ENCODE results near the gene GPAM.
"Not testable (repeated sequence)": the region's sequence is repeated elsewhere in the genome, so short reads cannot be mapped to it uniquely, and the experiment has no call there.

The GPAM gene, protein sequence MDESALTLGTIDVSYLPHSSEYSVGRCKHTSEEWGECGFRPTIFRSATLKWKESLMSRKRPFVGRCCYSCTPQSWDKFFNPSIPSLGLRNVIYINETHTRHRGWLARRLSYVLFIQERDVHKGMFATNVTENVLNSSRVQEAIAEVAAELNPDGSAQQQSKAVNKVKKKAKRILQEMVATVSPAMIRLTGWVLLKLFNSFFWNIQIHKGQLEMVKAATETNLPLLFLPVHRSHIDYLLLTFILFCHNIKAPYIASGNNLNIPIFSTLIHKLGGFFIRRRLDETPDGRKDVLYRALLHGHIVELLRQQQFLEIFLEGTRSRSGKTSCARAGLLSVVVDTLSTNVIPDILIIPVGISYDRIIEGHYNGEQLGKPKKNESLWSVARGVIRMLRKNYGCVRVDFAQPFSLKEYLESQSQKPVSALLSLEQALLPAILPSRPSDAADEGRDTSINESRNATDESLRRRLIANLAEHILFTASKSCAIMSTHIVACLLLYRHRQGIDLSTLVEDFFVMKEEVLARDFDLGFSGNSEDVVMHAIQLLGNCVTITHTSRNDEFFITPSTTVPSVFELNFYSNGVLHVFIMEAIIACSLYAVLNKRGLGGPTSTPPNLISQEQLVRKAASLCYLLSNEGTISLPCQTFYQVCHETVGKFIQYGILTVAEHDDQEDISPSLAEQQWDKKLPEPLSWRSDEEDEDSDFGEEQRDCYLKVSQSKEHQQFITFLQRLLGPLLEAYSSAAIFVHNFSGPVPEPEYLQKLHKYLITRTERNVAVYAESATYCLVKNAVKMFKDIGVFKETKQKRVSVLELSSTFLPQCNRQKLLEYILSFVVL

DNA sequence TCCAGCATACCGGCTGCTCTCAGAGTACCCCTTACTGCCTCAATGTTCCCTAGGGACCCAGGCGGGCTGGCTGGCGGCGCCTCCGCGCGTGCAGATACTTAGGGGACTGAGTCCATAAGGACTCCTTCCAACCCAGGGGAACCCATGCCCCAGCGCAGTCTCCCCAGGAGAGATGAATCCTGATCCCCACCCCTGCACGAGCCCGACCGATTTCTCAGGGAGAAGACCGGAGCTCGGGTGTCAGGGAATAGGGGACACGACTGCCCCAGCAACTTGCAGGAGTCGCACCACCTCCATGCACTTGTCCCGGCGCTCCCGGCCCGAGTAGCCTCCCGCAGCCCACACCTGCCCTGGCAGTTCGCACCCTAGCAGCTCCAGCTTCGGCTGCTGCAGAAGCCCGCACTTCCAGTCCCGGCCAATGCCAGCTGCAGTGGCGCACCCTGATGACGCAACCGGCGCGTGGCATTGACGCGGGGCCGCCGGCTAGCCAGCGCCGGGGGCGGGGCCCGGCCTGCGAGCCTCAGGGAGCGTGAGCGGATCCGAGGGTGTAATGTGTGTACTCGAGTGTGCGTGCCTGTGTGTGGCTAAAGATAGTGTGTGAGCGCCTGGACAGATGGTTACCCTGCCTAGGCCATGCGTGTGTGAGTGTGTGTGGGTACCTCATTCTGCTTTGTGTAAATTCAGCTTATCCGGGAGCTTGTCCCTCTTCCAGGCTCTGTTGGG, at the start of gene GPAM:
GPAM (minus strand) TSS at position 437 of the 723 bp plus-strand sequence. CDS start 1,981 bp downstream, outside the sequence.
- DNase-seq (ENCODE audit: low spot score), result peak; percentile 84

DNA sequence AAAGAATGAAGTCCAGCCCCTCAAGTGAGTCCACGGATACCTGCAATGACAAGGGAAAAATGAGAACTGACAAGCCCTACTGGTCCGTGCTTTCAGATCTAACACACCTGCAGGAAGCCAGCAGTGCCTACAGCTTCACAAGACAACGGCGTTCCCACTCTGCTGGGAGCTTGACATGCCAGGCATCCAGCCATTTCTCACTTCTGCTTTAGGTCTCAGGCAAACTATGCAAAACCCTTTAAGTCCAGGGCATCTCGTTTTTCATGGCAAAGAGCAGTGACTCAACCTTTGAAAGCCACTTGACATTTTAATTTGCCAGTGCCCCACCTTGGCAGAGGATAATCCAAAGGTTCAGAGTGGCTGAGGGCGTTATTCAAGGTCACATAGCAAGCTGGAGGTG, 49.1 kb upstream of the GPAM start:
- DNase-seq (ENCODE audit: low spot score), result no peak

DNA sequence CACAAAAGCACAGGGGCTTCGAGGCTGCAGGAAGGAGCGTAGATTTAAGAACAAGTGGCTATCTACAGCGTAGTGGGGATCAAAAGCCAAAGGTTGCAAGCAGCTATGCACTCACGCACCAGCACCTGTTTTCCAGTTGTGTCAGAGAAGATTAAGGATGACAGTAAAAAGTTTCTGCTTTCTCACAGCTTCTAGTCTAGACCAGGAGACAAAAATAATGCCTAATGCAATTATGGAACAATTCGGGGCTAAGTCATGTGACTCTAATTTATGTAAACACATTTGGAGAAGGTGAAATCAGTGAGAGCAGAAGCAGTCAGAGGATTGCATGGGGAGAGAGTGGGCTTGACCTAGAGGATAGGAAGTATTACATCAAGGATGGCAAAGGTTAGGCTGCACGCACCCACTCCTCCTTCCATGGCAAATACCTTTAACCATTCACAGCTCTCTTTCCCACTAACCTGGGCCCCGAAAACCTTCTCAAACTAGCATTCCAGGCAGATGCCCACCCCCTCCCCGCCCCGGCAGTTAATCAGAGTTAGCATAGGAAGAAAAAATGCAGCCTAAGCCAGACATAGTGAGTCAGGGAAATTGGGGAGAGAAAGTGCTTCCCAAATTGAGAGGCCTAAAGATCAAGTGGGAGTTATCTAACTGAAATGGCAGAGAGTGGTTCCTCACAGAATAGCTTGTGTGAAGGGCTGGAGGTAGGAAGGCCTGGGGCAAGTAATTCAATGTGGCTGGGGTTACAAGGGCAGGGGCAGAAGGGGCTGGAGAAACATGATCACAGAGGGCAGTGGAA, 48.2 kb upstream of the GPAM start:
- no peak for DNase-seq (ENCODE audit: low spot score)

DNA sequence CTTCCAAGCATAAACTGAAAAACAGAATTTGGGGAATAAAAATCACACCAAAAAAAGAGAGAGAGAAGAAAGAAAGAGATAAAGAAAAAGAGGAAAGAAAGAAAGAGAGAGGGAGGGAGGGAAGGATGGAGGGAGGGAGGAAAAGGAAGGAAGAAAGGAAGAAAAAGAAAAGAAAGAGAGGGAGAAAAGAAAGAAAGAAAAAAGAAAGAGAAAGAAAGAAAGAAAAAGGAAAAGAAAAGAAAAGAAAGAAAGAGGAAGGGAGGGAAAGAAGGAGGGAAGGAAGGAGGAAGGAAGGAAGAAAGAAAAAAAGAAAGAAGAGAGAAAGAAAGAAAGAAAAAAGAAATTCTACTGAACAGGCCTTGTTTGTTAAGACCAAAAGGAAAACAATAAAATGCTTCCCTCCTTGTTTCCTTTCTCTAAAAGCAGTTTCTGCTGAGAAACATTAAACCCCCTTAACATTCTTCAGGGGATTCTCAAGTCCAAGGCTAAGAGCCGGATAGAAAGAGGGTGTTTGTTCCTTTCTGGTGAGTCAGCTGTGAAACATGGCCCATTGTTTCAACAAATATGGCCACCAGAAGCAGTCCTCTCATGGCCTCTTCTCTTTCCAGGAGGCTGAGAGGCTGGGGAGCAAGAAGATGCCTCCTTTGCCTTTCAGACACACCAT, 46.9 kb upstream of the GPAM start:
- no peak for DNase-seq (ENCODE audit: low spot score)

DNA sequence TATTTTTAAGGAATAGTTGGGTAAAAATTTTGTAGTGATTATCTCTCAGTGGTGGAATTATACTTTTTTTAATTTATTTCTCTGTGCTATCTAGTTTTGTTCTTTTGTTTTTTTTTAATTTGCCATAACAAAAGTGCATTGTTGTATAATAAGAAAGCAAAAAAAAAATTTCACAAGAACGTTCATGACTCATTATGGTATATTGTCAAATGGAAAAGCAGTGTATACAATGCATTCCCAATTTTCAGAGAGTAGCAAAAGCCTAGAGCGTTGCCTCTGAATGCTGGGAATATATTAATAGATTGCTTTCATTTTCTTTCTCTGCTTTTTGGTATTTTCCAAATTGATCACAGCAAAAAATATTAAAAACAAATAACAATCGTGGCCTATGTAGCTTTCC, 46.3 kb upstream of the GPAM start:
- no peak for DNase-seq (ENCODE audit: low spot score)

DNA sequence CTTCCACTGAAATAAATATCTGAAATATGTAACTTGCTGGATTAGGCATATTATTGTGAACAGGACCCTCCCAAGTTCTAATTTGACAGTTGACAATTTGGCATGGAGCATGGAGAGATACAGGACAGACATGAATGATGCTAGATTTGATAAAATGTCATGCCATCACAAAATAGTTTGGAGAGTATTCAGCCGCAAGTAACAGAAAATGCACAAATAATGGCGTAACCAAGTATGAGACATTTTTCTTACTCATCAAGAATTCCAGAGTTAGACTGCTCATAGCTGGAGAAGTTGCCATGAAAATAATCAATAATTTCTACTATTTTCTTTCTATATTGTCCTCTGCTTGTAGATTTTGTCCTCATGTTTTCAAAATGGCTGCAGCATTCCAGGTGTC, 45.5 kb upstream of the GPAM start:
- DNase-seq (ENCODE audit: low spot score), result no peak

DNA sequence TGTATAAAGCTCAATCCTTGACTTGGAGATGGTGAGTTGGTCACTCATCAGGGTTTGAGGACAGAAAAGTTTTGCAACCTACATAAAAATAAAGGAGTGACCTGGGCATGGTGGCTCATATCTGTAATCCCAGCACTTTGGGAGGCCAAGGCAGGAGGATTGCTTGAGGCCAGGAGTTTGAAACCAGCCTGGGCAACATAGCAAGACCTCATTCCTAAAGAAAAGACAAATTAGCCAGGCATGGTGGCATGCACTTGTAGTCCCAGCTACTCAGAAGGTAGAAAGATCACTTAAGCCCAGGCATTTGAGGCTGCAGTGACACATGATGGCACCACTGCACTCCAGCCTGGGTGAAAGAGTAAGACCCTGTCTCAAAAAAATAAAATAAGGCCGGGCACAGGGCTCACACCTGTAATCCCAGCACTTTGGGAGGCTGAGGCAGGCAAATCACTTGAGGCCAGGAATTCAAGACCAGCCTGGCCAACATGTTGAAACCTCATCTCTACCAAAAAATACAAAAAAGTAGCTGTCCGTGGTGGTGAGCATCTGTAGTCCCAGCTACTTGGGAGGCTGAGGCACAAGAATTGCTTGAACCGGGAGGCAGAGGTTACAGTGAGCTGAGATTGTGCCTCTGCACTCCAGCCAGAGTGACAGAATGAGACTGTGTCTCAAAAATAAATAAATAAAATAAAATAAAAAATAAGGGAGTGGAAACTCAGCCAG, 45.0 kb upstream of the GPAM start:
- not testable (repeated sequence) for DNase-seq (ENCODE audit: low spot score)

DNA sequence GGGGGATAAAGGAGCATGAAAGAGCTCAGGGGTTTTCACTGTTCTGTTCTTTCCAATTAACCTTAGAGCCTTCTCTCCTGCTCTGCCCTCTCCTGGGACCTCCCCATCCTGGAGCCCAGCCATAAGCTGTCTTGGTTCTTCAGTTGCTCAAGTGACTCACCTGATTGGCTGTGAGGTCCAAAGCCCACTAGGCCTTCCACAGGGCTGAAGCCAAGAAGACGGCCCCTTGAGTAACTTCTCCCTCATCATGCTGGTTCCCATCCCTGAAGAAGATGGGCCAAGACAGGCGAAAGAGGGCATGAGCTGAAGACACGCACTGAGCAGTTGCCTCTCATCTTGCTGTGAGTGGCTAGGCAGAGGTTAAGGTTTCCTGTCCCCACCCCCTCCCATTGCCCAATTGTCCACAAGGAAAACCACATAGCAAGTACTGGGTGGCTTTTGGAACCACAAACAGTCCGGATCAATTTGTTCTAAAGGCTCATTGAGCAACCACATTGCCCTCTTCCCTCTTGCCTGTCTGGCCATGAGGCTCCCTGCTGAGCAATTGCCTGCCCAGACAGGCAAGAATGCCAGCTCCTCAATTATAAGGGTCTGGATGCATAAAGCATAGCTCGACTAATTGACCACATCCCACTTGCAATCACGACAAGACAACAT, 43.9 kb upstream of the GPAM start:
- no peak for DNase-seq (ENCODE audit: low spot score)

DNA sequence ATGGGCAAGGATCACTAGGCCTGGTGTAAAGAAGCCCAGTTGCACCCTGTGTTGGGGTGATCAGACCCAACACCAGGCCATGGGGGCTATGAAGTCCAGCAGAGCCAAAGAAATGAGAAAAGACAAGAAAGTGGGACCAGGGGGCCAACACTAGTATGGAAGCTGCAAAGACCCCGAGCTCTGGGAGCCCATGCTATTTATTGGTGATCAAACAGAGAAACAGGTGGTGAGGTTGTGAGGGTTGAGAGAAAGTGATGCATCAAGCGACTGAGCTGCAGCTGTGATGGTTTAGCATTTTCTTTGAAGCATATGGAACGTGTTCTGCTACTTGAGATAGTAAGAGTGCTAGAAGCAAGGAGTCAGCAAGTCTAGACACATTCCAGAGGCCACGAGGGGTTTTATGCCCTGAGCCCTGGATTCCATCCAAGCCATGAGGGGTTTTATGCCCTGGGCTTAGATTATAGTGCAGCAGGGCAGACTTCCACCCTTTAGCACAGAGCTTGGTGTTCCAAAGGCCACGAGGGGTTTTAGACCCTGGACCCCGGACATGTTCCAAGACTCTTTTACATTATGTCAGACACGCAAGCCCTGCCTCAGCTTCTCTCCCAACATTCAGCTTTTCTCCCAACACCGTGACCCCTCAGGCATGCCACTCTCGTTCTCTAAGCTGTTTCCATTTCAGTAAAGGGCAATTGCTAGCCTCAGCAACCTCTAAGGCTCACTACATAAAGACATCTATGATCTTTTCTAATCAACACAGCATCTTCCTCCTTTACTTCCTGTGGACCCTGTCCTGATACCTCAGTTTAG, 43.1 kb upstream of the GPAM start:
- DNase-seq (ENCODE audit: low spot score), result no peak

DNA sequence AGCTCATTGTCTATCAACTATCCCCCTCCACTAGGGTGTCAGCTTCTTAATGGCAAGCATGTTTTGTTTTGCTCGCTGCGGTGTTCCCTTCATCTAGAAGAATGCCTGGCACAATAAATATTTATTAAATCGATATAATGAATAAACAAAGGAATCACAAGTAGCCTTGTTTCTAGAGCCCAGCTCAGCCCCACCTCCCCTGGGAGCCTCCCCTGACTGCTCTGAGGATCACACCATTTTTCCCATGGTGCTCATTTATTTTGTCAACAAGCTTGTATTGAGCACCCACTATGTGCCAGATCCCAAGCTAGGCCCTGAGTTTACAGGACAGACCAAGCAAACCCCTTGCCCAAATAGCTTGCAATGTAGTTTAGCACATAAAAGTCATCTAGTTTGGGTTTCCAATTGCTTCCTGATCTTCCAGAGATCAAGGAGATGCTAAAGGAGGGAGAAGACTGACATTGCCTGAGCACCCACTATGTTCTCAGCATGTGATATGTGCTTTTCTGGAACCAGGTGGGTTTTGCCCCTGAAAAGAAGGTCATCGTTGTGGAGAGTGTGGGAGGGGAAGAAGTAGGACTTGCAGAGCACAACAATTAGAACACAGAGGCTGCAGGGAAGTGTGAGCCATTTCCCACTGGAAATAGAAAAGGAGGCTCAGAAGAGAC, 42.3 kb upstream of the GPAM start:
- no peak for DNase-seq (ENCODE audit: low spot score)

DNA sequence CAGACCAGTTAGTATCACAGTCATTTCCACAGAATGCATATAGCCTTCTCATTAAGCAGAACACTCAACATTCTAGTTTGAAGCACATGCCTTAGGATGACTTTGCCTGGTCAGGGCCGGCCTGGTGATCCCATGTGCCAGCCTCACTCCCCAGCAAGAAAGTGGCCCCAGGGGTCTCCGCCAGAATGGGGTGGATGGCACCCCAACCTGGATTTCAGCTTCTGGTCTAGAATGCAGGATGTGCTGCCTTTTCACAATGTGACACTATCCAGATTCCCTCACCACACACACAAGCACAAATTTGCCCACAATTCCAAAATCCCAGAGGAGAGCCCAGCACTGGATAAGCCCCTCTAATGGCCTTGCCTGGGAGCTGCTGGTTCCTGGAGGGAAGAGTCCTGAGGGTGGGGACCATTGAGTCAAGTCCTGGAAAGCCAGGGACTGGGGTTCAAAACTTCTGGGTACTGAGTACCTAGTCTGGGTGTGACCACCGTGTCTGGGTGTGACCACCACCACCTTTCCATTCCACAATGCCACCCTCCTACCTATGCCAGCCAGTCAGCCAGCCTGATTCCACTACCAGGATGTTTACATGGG, 41.5 kb upstream of the GPAM start:
- no peak for DNase-seq (ENCODE audit: low spot score)

DNA sequence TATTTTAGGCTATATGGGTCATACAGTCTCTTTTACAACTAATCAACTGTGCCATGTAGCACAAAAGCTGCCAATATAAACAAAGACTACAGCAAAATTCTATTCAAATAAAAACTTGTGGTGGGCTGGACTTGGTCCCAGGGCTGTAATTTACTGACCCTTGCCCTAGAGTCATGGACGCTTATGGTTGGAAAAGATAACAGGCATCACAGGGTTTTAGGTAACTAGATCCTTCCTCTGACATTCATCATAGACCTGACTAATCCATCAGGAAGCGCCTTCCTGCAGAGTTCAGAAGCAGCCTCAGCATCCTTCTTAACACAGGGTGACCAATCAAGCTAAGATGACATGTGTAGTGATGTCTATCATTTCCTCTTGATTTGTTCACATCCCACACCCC, 40.2 kb upstream of the GPAM start:
- DNase-seq (ENCODE audit: low spot score), result no peak

DNA sequence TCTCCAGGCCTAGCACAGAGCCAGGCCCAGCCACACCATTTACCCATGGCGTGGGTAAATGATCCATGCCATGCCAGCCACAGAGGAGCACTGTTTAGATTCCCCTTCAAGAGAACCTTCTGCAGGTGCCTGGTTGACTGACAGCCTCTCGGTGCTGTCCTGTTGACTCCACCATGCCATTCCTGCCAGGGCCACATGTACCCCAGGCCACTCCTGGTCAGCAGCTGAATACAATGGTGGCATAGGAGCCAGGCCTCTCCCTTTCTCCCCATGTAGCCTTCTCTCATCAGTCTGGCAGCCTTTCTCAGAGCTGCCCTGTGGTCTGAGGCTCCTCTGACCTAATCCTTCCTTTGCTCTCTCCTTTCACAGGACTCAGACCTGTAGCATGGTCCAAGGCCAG, 39.2 kb upstream of the GPAM start:
- DNase-seq (ENCODE audit: low spot score), result no peak

DNA sequence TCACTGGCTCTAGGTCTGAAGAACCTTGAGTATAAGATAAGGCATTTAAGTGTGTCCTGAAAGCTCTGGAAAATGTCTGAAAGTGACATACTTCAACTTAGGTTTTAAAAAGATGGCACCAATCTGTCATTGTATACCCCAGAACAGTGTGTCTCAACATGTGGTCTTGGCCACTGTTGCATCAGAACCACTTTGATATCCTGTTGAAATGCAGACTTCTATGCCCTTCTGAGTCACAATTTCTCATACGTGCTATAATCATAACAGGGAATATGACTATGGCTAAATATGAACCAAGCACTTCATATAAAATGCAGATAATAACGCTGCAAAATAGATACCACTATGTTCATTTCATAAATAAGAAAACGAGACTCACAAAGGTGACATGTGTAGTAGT, 38.0 kb upstream of the GPAM start:
- DNase-seq (ENCODE audit: low spot score), result no peak

DNA sequence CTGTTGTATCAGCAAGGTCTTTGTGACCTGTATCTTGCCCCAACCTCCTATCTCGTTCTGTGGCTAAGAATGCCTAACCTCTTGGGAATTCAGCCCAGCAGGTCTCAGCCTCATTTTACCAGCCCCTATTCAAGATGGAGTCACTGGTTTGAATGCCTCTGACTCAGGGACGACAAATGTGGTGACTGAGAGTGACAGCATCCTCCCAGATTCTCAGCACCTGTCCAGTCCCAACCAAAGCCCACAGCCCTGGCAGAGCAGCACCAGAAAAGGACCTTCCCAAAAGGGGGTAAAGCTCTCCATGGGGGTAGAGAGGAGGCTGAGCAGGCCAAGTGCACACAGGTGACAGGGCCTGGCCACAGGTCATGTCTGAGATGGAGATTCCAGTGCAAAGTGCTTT, 35.4 kb upstream of the GPAM start:
- no peak for DNase-seq (ENCODE audit: low spot score)

DNA sequence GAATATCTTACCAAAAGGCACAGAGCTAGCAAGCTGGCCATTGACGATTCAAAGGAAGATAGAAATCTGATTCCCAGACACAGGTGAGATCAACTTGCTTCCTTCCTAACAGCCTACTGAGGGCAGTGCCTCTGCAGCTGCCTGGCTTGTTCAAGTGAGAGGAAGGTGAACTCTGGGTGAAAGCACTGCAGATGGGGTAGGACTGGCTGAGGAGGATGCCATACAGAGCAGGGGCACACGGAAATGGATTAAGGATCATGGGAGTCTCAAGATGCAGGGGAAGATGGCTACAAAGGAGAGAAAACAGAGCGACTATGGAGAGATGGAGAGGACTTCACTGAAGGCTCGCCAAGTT, 34.4 kb upstream of the GPAM start:
- DNase-seq (ENCODE audit: low spot score), result no peak

DNA sequence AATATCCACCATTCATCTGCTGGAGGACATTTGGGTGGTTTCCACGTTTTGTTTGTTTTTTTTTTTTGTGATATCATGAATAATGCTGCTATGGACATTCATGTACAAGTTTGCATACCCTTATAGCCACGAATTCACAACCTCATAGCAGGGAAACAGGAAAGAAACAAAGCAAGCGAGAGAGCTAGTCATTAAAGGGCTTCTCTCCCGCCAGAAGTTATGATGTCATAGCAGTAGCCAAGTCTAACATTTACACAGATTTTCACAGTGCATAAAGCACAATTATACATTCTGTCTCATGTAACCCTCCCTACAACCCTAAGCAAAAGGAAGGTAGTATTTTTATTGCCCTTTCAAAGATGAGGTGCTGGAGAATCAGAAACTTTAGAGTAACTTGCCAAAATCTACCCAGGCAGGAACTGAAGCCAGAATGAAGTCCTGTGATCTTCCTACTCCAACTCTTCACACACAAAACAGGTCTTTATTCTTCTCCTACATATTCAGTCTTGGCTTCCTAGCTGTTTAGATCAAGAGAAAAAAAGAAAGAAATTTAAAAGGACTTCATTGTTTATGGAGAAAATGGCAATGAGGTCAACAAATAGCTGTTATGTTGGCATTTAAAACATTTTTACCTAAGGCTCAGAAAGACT, 33.9 kb upstream of the GPAM start:
- DNase-seq (ENCODE audit: low spot score), result no peak

DNA sequence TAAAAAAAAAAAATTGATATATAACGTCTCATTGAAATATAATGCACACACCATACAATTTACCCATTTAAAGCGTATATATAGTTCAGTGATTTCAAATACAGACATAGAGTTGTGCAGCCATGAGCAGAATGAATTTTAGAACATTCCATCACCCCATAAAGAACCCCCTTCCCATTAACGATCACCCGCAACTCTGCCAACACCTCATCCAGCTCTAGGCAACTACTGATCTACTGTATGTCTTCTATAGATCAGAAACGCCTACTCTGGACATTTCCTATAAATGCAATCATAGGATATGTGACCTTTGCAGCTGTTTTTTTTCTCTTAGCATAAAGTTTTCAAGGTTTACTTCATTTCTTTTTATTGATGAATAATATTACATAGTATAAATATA, 33.4 kb upstream of the GPAM start:
- DNase-seq (ENCODE audit: low spot score), result no peak

Measured in hepatic stellate cell (primary cell).